ENCODE measurements around the gene GALNT2. TPM values are rescaled to one million over a fixed set of nuclear protein-coding genes. Genes with fewer than 3 reads are reported as not detected.

GALNT2 gene
- total RNA-seq, 2 donors from 2014 or later = 29.9 to 39.5 TPM

- Histone ChIP-seq H3K9me3 (no peaks in the 10 kb centered on the region), H3K4me1 (peaks cover 0 to 5% of the 10 kb centered on the region in 2 donors), H3K27me3 (no peaks in the 10 kb centered on the region), H3K4me3 (no peak overlapping the region), H3K27ac (no peak overlapping the region), H3K36me3 (no peaks in the 10 kb centered on the region)
- DNase-seq (ENCODE audit: low spot score) = no peak
- TF ChIP-seq CTCF (IDR thresholded peaks at IDR 0.05) = no peak
Measured at GRCh38 chr1:230286166-230286889, 219.3 kb downstream of the GALNT2 start.

- peaks cover 0 to 5% of the 10 kb centered on the region in 2 donors for H3K4me1 ChIP-seq
- no peak for TF ChIP-seq CTCF (IDR thresholded peaks at IDR 0.05)
- no peak overlapping the region for H3K27ac ChIP-seq
- no peaks in the 10 kb centered on the region for H3K27me3 ChIP-seq
- DNase-seq (ENCODE audit: low spot score) = no peak
- no peaks in the 10 kb centered on the region for H3K36me3 ChIP-seq
- no peak overlapping the region for H3K4me3 ChIP-seq
- no peaks in the 10 kb centered on the region for H3K9me3 ChIP-seq
Measured at GRCh38 chr1:230286890-230287269, 219.8 kb downstream of the GALNT2 start.

- no peak for TF ChIP-seq CTCF (IDR thresholded peaks at IDR 0.05)
- Histone ChIP-seq H3K9me3 (no peaks in the 10 kb centered on the region), H3K36me3 (no peaks in the 10 kb centered on the region), H3K4me3 (no peak overlapping the region), H3K27ac (no peak overlapping the region), H3K27me3 (no peaks in the 10 kb centered on the region), H3K4me1 (no peaks in the 10 kb centered on the region)
- DNase-seq (ENCODE audit: low spot score) = no peak
Measured at GRCh38 chr1:230287674-230288315, 220.8 kb downstream of the GALNT2 start.

- no peaks in the 10 kb centered on the region for H3K4me1 ChIP-seq
- no peak overlapping the region for H3K4me3 ChIP-seq
- DNase-seq (ENCODE audit: low spot score) = no peak
- H3K27me3 ChIP-seq = no peaks in the 10 kb centered on the region
- no peaks in the 10 kb centered on the region for H3K36me3 ChIP-seq
- H3K9me3 ChIP-seq = no peaks in the 10 kb centered on the region
- TF ChIP-seq CTCF (IDR thresholded peaks at IDR 0.05) = no peak
- H3K27ac ChIP-seq = no peak overlapping the region
Measured at GRCh38 chr1:230288641-230289349, 221.8 kb downstream of the GALNT2 start.

- TF ChIP-seq CTCF (IDR thresholded peaks at IDR 0.05) = no peak
- Histone ChIP-seq H3K27ac (no peak overlapping the region), H3K4me1 (no peaks in the 10 kb centered on the region), H3K36me3 (no peaks in the 10 kb centered on the region), H3K27me3 (no peaks in the 10 kb centered on the region), H3K9me3 (no peaks in the 10 kb centered on the region), H3K4me3 (no peak overlapping the region)
- no peak for DNase-seq (ENCODE audit: low spot score)
Measured at GRCh38 chr1:230289350-230289644, 222.3 kb downstream of the GALNT2 start.
